ENCODE measurements around the gene TLR9. TPM values are rescaled to one million over a fixed set of nuclear protein-coding genes. Genes with fewer than 3 reads are reported as not detected.
A peak's percentile ranks its signal among the peaks of the same experiment; 100 is the strongest.

Gene TLR9
- total RNA-seq, 2 donors from 2014 or later = 0.18 to 0.86 TPM

- H3K27ac Mint-ChIP-seq = peak within 1 kb of the TSS; percentile 89 to 98
- ATAC-seq = peak; percentile 92 to 96
- H3K9me3 Mint-ChIP-seq = no peaks in the 10 kb centered on the region
- peak; percentile 97 to 98 for DNase-seq (ENCODE audit: low spot score in 2 of 2)
- peaks cover 25 to 36% of the 10 kb centered on the region in 2 donors for H3K36me3 Mint-ChIP-seq
Measured at GRCh38 chr3:52197842-52198625, 27.4 kb downstream of the TLR9 start, which contains the start of gene ALAS1. Gene ALAS1, plus strand, starts transcription at chr3:52198160. Its CDS starts 1,082 bp downstream, at chr3:52199242.

- ATAC-seq (peak; percentile 1 to 8), DNase-seq (ENCODE audit: low spot score in 2 of 2) (no peak)
- peaks cover 20 to 34% of the 10 kb centered on the region in 2 donors for H3K36me3 Mint-ChIP-seq
- peak overlapping the region; percentile 89 for H3K27ac Mint-ChIP-seq
- H3K9me3 Mint-ChIP-seq = no peaks in the 10 kb centered on the region
Measured at GRCh38 chr3:52197499-52197841, 28.0 kb downstream of the TLR9 start.

GRCh38 chr3:52196977-52197376 is 28.5 kb downstream of the TLR9 start:
- H3K36me3 Mint-ChIP-seq = peaks cover 16 to 29% of the 10 kb centered on the region in 2 donors
- DNase-seq (ENCODE audit: low spot score in 2 of 2) (no peak), ATAC-seq (no peak)
- H3K9me3 Mint-ChIP-seq = no peaks in the 10 kb centered on the region
- no peak overlapping the region for H3K27ac Mint-ChIP-seq

DNA sequence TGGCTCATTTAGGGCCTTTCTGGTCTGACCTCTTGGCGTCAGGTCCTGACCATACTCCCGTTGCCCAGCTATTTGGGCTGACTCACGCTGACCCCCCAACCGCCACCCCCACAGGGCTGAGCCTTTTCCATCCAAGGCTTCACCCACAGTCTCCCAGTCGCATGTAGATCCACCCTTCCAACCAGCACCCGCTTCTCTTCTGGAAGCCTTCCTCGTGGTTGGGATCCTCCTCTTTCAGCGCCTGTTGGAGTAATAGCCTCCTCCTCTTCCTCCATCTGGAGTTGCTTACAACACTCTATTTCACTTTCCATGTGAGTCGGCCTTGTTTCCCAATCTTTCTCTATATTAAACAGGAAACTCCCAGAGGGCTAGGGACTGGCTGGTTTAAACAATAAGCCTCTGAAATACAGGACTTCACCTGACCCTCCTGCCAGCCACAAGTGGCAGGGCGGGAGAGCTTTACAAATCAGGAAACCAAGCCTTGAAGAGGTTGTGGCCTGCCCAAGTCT is 29.6 kb downstream of the TLR9 start:
- ATAC-seq = peak in 1 of 2 donors; percentile 7
- peak overlapping the region in 1 of 2 donors; percentile 81 for H3K27ac Mint-ChIP-seq
- H3K9me3 Mint-ChIP-seq = no peaks in the 10 kb centered on the region
- H3K36me3 Mint-ChIP-seq = peaks cover 11 to 24% of the 10 kb centered on the region in 2 donors
- no peak for DNase-seq (ENCODE audit: low spot score in 2 of 2)

GRCh38 chr3:52195291-52195597 is 30.2 kb downstream of the TLR9 start:
- no peak for DNase-seq (ENCODE audit: low spot score in 2 of 2)
- H3K9me3 Mint-ChIP-seq = no peaks in the 10 kb centered on the region

DNA sequence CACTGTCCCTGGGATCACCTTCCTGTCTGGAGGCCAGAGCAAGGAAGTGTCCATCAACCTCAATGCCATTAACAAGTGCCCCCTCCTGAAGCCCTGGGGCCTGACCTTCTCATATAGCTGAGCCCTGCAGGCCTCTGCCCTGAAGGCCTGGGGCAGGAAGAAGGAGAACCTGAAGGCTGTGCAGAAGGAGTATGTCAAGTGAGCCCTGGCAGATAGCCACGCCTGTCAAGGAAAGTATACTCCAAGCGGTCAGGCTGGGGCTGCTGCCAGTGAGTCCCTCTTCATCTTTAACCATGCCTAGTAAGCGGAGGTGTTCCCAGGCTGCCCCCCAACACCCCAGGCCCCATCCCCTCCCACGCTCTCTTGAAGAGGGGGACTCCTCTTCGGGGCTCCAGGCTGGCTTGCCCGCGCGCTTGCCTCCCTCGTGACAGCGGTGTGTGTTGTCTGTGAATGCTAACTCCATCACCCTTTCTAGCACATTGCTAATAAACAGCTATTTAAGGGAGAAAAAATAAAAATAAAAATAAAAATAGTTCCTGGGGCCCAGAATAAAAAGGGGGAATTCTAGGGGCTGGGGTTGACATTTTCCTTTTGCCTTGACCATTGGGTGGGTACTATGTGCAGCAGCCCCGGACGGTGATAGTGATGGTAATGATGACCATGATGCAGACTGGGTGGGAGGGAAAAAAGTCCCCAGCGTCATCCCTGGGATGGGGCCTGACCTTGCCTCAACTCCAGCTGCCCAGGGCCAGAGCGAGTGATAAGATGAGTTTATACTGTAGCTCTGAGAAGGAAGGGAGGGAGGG is 30.8 kb downstream of the TLR9 start:
- DNase-seq (ENCODE audit: low spot score in 2 of 2) = no peak
- Mint-ChIP-seq H3K27ac (peak overlapping the region in 1 of 2 donors; percentile 36), H3K9me3 (no peaks in the 10 kb centered on the region), H3K36me3 (peaks cover 11 to 16% of the 10 kb centered on the region in 2 donors)
- no peak for ATAC-seq

More at GRCh38 chr3:52195291-52195597, 30.2 kb downstream of the TLR9 start:
- H3K36me3 Mint-ChIP-seq = peaks cover 11 to 22% of the 10 kb centered on the region in 2 donors
- ATAC-seq = no peak
- no peak overlapping the region for H3K27ac Mint-ChIP-seq

DNA sequence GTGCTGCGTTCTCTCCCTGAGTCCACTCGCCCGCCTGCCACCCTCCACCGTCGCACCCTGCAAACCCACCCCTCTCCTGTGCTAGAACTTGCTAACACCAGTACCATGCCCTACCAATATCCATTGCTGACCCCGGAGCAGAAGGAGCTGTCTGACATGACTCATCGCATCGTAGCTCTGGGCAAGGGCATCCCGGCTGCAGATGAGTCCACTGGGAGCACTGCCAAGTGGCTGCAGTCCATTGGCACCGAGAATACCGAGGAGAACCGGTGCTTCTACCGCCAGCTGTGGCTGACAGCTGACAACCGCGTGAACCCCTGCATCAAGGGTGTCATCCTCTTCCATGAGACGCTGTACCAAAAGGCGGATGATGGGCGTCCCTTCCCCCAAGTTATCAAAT is 32.4 kb downstream of the TLR9 start:
- H3K9me3 Mint-ChIP-seq = no peaks in the 10 kb centered on the region
- ATAC-seq (no peak), DNase-seq (ENCODE audit: low spot score in 2 of 2) (no peak)
- H3K36me3 Mint-ChIP-seq = no peaks in the 10 kb centered on the region
- no peak overlapping the region for H3K27ac Mint-ChIP-seq

DNA sequence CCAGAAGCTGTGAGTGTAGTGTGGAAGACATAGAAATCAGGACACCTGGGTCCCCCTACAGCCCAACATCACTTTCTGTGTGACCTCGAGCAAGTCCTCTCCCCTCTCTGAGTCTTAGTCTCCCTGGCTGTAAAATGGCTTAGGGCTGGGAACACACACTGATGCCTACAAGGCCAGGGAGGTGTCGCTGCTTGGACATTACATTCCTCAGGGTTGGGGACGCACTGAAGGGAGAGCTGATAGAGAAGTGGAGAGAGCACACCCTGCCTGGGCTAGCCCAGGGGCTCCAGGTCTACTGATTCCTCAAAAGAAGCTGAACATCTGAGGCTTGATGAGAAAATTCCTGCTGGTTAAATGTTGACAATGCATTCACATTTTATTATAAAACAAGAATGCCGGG is 33.8 kb downstream of the TLR9 start:
- no peaks in the 10 kb centered on the region for H3K9me3 Mint-ChIP-seq
- H3K36me3 Mint-ChIP-seq = no peaks in the 10 kb centered on the region
- DNase-seq (ENCODE audit: low spot score in 2 of 2) (no peak), ATAC-seq (no peak)
- H3K27ac Mint-ChIP-seq = peak overlapping the region; percentile 46 to 50

DNA sequence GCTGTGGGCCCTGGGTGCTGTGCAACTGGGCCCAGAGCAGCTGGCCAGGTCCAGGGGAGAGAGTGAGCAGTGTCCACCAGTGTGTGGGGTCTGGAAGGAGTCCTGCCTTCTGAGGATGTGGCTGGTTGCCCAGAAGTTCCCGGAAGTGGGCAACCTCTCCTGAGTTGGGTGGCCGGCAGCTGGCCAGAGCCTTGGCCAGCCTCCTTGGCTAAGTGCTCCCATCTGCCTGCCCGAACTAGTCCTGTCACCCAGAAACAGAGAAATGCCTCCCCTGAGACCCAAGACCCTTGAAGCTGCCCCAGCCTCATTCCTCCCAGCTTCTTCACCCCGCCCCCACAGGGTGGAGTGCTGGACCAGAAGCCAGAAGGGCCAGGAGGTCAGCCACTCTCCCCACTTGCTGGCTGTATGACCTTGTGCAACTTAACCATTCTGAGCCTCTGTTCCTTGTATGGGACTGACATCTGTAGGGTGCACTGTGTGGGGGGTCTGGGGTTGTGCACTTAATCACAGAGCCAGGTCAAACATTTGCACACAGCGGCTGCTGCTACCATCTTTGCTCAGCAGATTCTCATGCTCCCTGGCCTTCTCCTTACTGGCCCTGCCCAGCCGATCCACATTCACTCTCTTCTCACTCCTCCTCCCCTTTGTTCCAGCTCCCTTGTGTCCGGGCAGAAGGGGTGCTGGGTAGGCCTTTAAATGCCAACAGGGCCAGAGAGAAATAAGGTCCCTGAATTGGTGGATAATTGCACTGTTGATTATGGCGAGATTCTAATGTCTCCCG is 35.0 kb downstream of the TLR9 start:
- ATAC-seq = no peak
- Mint-ChIP-seq H3K36me3 (no peaks in the 10 kb centered on the region), H3K9me3 (no peaks in the 10 kb centered on the region), H3K27ac (no peak overlapping the region)
- no peak for DNase-seq (ENCODE audit: low spot score in 2 of 2)

DNA sequence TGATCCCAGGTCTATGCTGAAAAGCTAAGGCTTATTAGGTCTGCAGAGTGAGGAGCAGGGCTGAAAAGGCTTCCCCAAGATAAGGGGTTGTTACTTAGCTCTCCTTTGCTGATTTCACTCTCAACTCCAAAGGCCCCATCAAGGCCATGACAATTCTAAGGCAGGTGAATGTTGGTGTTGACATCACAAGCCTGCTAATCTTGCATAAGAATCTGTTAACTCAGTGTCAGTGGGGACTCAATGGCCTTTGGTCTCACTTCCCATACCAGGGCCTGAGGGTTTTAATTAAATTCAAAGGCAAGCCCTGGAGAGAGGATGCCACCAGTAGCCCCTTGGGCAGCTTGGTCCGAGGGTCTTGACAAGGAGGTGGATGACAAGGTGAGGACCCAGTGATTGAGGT is 36.9 kb downstream of the TLR9 start:
- DNase-seq (ENCODE audit: low spot score in 2 of 2) (no peak), ATAC-seq (no peak)
- H3K9me3 Mint-ChIP-seq = no peaks in the 10 kb centered on the region
- H3K36me3 Mint-ChIP-seq = no peaks in the 10 kb centered on the region
- no peak overlapping the region for H3K27ac Mint-ChIP-seq

- H3K27ac Mint-ChIP-seq = no peak overlapping the region
- no peaks in the 10 kb centered on the region for H3K9me3 Mint-ChIP-seq
- H3K36me3 Mint-ChIP-seq = no peaks in the 10 kb centered on the region
- ATAC-seq (no peak), DNase-seq (ENCODE audit: low spot score in 2 of 2) (no peak)
Measured at GRCh38 chr3:52186729-52187128, 38.7 kb downstream of the TLR9 start.

- H3K27ac Mint-ChIP-seq = no peak overlapping the region
- no peaks in the 10 kb centered on the region for H3K9me3 Mint-ChIP-seq
- H3K36me3 Mint-ChIP-seq = no peaks in the 10 kb centered on the region
- ATAC-seq (no peak), DNase-seq (ENCODE audit: low spot score in 2 of 2) (no peak)
Measured at GRCh38 chr3:52185837-52186236, 39.6 kb downstream of the TLR9 start.

- DNase-seq (ENCODE audit: low spot score in 2 of 2) = no peak
- H3K27ac Mint-ChIP-seq = no peak overlapping the region
- no peaks in the 10 kb centered on the region for H3K9me3 Mint-ChIP-seq
- no peak for ATAC-seq
- no peaks in the 10 kb centered on the region for H3K36me3 Mint-ChIP-seq
Measured at GRCh38 chr3:52185311-52185710, 40.1 kb downstream of the TLR9 start.

GRCh38 chr3:52184690-52185089 is 40.8 kb downstream of the TLR9 start:
- H3K9me3 Mint-ChIP-seq = no peaks in the 10 kb centered on the region
- DNase-seq (ENCODE audit: low spot score in 2 of 2) = no peak
- H3K36me3 Mint-ChIP-seq = no peaks in the 10 kb centered on the region
- peak overlapping the region in 1 of 2 donors; percentile 82 for H3K27ac Mint-ChIP-seq
- ATAC-seq = no peak

DNA sequence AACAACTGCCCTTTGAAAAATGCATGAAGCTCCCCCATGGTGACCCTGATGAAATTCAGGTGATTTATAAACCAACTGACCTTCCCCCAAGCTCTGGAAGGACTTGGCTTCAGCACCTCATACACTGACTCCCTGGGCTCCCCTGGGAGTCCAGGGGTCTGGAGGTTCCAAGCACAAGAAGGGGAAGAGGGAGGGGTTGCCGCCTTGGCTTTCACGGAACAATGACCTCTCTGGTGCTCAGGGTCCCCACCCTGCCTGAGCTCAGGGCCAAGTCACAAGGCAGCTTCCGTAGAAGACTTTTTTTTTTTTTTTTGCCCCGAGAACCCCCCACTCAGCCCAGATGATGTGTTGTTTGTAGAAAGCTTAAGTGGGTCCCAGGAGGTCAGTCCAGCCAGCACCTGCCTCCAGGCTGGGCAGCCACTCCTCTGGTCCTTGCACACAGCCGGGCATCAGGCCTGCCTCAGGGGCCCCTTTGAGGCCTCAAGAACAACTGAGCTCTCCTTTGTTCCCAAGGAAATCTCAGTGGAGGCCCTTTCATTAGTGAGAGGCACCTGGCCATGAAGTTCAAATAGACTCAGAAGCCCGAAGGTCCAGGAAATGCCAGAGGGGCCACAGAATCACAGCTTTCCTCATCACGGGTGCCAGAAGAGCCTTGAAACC is 41.5 kb downstream of the TLR9 start:
- DNase-seq (ENCODE audit: low spot score in 2 of 2) (no peak), ATAC-seq (no peak)
- H3K27ac Mint-ChIP-seq = peak overlapping the region in 1 of 2 donors; percentile 82
- H3K9me3 Mint-ChIP-seq = no peaks in the 10 kb centered on the region
- no peaks in the 10 kb centered on the region for H3K36me3 Mint-ChIP-seq

- ATAC-seq = no peak
- Mint-ChIP-seq H3K36me3 (no peaks in the 10 kb centered on the region), H3K27ac (no peak overlapping the region), H3K9me3 (no peaks in the 10 kb centered on the region)
- no peak for DNase-seq (ENCODE audit: low spot score in 2 of 2)
Measured at GRCh38 chr3:52182691-52183090, 42.8 kb downstream of the TLR9 start.
